ENCODE measurements around the gene LRP1B.

The LRP1B gene

GRCh38 chr2:142131010-142131669, at the start of gene LRP1B:
LRP1B (minus strand) TSS chr2:142131016; CDS start chr2:142130729, 287 bp downstream.
- DNase-seq (ENCODE audit: low read depth in 2 of 2, low spot score in 1 of 2), result no peak

- DNase-seq (ENCODE audit: low read depth in 2 of 2, low spot score in 1 of 2), result no peak
Measured at GRCh38 chr2:142179686-142180085, 48.9 kb upstream of the LRP1B start.

- no peak for DNase-seq (ENCODE audit: low read depth in 2 of 2, low spot score in 1 of 2)
Measured at GRCh38 chr2:142178604-142179003, 47.8 kb upstream of the LRP1B start.

- DNase-seq (ENCODE audit: low read depth in 2 of 2, low spot score in 1 of 2), result no peak
Measured at GRCh38 chr2:142176941-142177340, 46.1 kb upstream of the LRP1B start.

GRCh38 chr2:142175813-142176338, 45.1 kb upstream of the LRP1B start:
- DNase-seq (ENCODE audit: low read depth in 2 of 2, low spot score in 1 of 2), result no peak

- no peak for DNase-seq (ENCODE audit: low read depth in 2 of 2, low spot score in 1 of 2)
Measured at GRCh38 chr2:142174176-142174575, 43.4 kb upstream of the LRP1B start.

GRCh38 chr2:142170847-142171246, 40.0 kb upstream of the LRP1B start:
- no peak for DNase-seq (ENCODE audit: low read depth in 2 of 2, low spot score in 1 of 2)

GRCh38 chr2:142165790-142166189, 35.0 kb upstream of the LRP1B start:
- DNase-seq (ENCODE audit: low read depth in 2 of 2, low spot score in 1 of 2), result no peak

- no peak for DNase-seq (ENCODE audit: low read depth in 2 of 2, low spot score in 1 of 2)
Measured at GRCh38 chr2:142153601-142154000, 22.8 kb upstream of the LRP1B start.

GRCh38 chr2:142150453-142150852, 19.6 kb upstream of the LRP1B start:
- no peak for DNase-seq (ENCODE audit: low read depth in 2 of 2, low spot score in 1 of 2)

- no peak for DNase-seq (ENCODE audit: low read depth in 2 of 2, low spot score in 1 of 2)
Measured at GRCh38 chr2:142144547-142144946, 13.7 kb upstream of the LRP1B start.

- no peak for DNase-seq (ENCODE audit: low read depth in 2 of 2, low spot score in 1 of 2)
Measured at GRCh38 chr2:142142595-142142994, 11.8 kb upstream of the LRP1B start.

- no peak for DNase-seq (ENCODE audit: low read depth in 2 of 2, low spot score in 1 of 2)
Measured at GRCh38 chr2:142140434-142140845, 9.6 kb upstream of the LRP1B start.

GRCh38 chr2:142139384-142139783, 8.6 kb upstream of the LRP1B start:
- DNase-seq (ENCODE audit: low read depth in 2 of 2, low spot score in 1 of 2), result no peak

GRCh38 chr2:142136571-142136970, 5.8 kb upstream of the LRP1B start:
- DNase-seq (ENCODE audit: low read depth in 2 of 2, low spot score in 1 of 2), result no peak

GRCh38 chr2:142134911-142135310, 4.1 kb upstream of the LRP1B start:
- DNase-seq (ENCODE audit: low read depth in 2 of 2, low spot score in 1 of 2), result no peak

- DNase-seq (ENCODE audit: low read depth in 2 of 2, low spot score in 1 of 2), result no peak
Measured at GRCh38 chr2:142130111-142131009, 456 bp downstream of the LRP1B start.

- DNase-seq (ENCODE audit: low read depth in 2 of 2, low spot score in 1 of 2), result no peak
Measured at GRCh38 chr2:142128105-142128504, 2.7 kb downstream of the LRP1B start.

GRCh38 chr2:142127248-142127647, 3.6 kb downstream of the LRP1B start:
- no peak for DNase-seq (ENCODE audit: low read depth in 2 of 2, low spot score in 1 of 2)

GRCh38 chr2:142124706-142125105, 6.1 kb downstream of the LRP1B start:
- DNase-seq (ENCODE audit: low read depth in 2 of 2, low spot score in 1 of 2), result no peak

- DNase-seq (ENCODE audit: low read depth in 2 of 2, low spot score in 1 of 2), result no peak
Measured at GRCh38 chr2:142119347-142119746, 11.5 kb downstream of the LRP1B start.

GRCh38 chr2:142112757-142113221, 18.0 kb downstream of the LRP1B start:
- no peak for DNase-seq (ENCODE audit: low read depth in 2 of 2, low spot score in 1 of 2)

Measured in stimulated activated CD8-positive, alpha-beta memory T cell treated with anti-CD3 and anti-CD28 coated beads, Interleukin-4, amount 100 ng/mL, for 1 hour (primary cell).